Smooth muscle cell (in vitro differentiated cells): Measurements from ENCODE around the gene SOCS2. TPM values are rescaled to one million over a fixed set of nuclear protein-coding genes. Genes with fewer than 3 reads are reported as not detected.
"Not testable (repeated sequence)": the region's sequence is repeated elsewhere in the genome, so short reads cannot be mapped to it uniquely, and the experiment has no call there.

Source experiments
- DNase-seq: peaks from one replicate; lab custom pipeline; 2025; ENCODE audit not compliant: unreplicated experiment; lab: John Stamatoyannopoulos, UW
- H2AFZ ChIP-seq: fragments of 200-600 bp; sonication (generic); 2 replicates; pipeline ENCODE4 v1.6.0; 2016; ENCODE audit warnings: antibody characterized with exemption, low read depth, mild to moderate bottlenecking
- H3F3A ChIP-seq: fragments of 200-600 bp; sonication (generic); 2 replicates; pipeline ENCODE4 v1.6.0; 2017; ENCODE audit warnings: antibody characterized with exemption, low read depth
- H3K27ac ChIP-seq: fragments of 200-600 bp; sonication (generic); 2 replicates; pipeline ENCODE4 v1.5.1; 2016; ENCODE audit warnings: low read depth, mild to moderate bottlenecking
- H3K27me3 ChIP-seq: fragments of 200-600 bp; sonication (generic); 2 replicates; pipeline ENCODE4 v1.6.1; 2016; ENCODE audit warnings: low read depth, mild to moderate bottlenecking
- H3K36me3 ChIP-seq: fragments of 200-600 bp; sonication (generic); 2 replicates; pipeline ENCODE4 v1.5.1; 2016; ENCODE audit warnings: low read depth
- H3K4me1 ChIP-seq: fragments of 200-600 bp; sonication (generic); 2 replicates; pipeline ENCODE4 v1.5.1; 2016; ENCODE audit warnings: low read depth
- H3K4me2 ChIP-seq: fragments of 200-600 bp; sonication (generic); 2 replicates; pipeline ENCODE4 v1.6.0; 2016; ENCODE audit warnings: mild to moderate bottlenecking
- H3K4me3 ChIP-seq: fragments of 200-600 bp; sonication (generic); 2 replicates; pipeline ENCODE4 v1.5.1; 2016; ENCODE audit warnings: mild to moderate bottlenecking
- H3K79me2 ChIP-seq: fragments of 200-600 bp; sonication (generic); 2 replicates; pipeline ENCODE4 v1.6.0; 2016; ENCODE audit warnings: low read depth, mild to moderate bottlenecking
- H3K9ac ChIP-seq: fragments of 200-600 bp; sonication (generic); 2 replicates; pipeline ENCODE4 v1.6.0; 2016; ENCODE audit warnings: low read depth
- H3K9me3 ChIP-seq: fragments of 200-600 bp; sonication (generic); replicated peaks from 2 replicates; pipeline ENCODE4 v1.5.1; 2016; ENCODE audit warnings: low read depth
- H4K20me1 ChIP-seq: fragments of 200-600 bp; sonication (generic); 2 replicates; pipeline ENCODE4 v1.6.0; 2016; ENCODE audit warnings: low read depth
- CTCF ChIP-seq: fragments of 200-600 bp; sonication (generic); IDR thresholded peaks from 2 replicates; pipeline ENCODE4 v1.5.1; 2017; ENCODE audit warnings: borderline replicate concordance, mild to moderate bottlenecking, antibody characterized with exemption; ENCODE audit not compliant: insufficient read depth, poor library complexity, severe bottlenecking
- WGBS: methylation state at CpG from one replicate; pipeline ENCODE4 v1.1.7; 2016; ENCODE audit warnings: low lambda C conversion rate; 5-methylcytosine and 5-hydroxymethylcytosine counted together
- polyA plus RNA-seq: library from polyadenylated mRNA; unstranded; fragments of >200 nt; fragmentation: Nextera tagmentation; extraction: Ambion mirVana; gene quantifications from 2 replicates; pipeline ENCODE4 v1.2.1, GENCODE V29; 2016
- total RNA-seq: library from RNA; depleted of rRNA; stranded (reverse); fragments of >200 nt; gene quantifications from 2 replicates; pipeline ENCODE4 v1.2.3, GENCODE V29; 2014

SOCS2 gene
- total and polyA plus RNA-seq, 2 experiments from 2014 or later = 4.9 to 18.6 TPM

- Histone ChIP-seq H3K9me3 (no peaks in the 10 kb centered on the region), H3K4me2 (no peak overlapping the region), H3K27ac (no peak overlapping the region), H3K27me3 (no peaks in the 10 kb centered on the region), H4K20me1 (no peaks in the 10 kb centered on the region), H3K36me3 (no peaks in the 10 kb centered on the region), H3K4me3 (no peak overlapping the region), H3K9ac (no peak overlapping the region), H3K4me1 (no peaks in the 10 kb centered on the region), H2AFZ (no peak overlapping the region), H3F3A (no peaks in the 10 kb centered on the region), H3K79me2 (no peaks in the 10 kb centered on the region)
- 83% methylated on average over 11 of the region's 11 CpGs for WGBS
- DNase-seq = no peak
- TF ChIP-seq CTCF = no peak
Measured at GRCh38 chr12:93550748-93551611, 21.5 kb upstream of the SOCS2 start.

- Histone ChIP-seq H4K20me1 (no peaks in the 10 kb centered on the region), H3K27ac (no peak overlapping the region), H3K79me2 (no peaks in the 10 kb centered on the region), H3K27me3 (no peaks in the 10 kb centered on the region), H3K9ac (no peak overlapping the region), H3F3A (no peaks in the 10 kb centered on the region), H3K36me3 (no peaks in the 10 kb centered on the region), H3K4me3 (no peak overlapping the region), H3K4me1 (no peaks in the 10 kb centered on the region), H2AFZ (no peak overlapping the region), H3K4me2 (no peak overlapping the region), H3K9me3 (no peaks in the 10 kb centered on the region)
- no peak for DNase-seq
- no peak for TF ChIP-seq CTCF
- WGBS = 68% methylated on average over 4 of the region's 4 CpGs
Measured at GRCh38 chr12:93552427-93552826, 20.0 kb upstream of the SOCS2 start.

- not testable (repeated sequence) for H4K20me1 ChIP-seq, H3K9ac ChIP-seq, H3K4me3 ChIP-seq, H3K36me3 ChIP-seq, H2AFZ ChIP-seq, H3K4me2 ChIP-seq, H3K27ac ChIP-seq, H3K4me1 ChIP-seq, H3K79me2 ChIP-seq, H3F3A ChIP-seq, H3K27me3 ChIP-seq, DNase-seq, H3K9me3 ChIP-seq
Measured at GRCh38 chr12:93557879-93558278, 14.6 kb upstream of the SOCS2 start.

- not testable (repeated sequence) for H3K4me2 ChIP-seq, H3K79me2 ChIP-seq, H3F3A ChIP-seq, H2AFZ ChIP-seq, H3K9me3 ChIP-seq, H3K9ac ChIP-seq, H4K20me1 ChIP-seq, H3K4me1 ChIP-seq, DNase-seq, H3K36me3 ChIP-seq, H3K27me3 ChIP-seq, H3K27ac ChIP-seq, H3K4me3 ChIP-seq
- 96% methylated on average over 1 of the region's 1 CpG for WGBS
Measured at GRCh38 chr12:93558685-93559084, 13.8 kb upstream of the SOCS2 start.
